Stimulated activated CD8-positive, alpha-beta memory T cell treated with anti-CD3 and anti-CD28 coated beads, Interleukin-7, amount 100 ng/mL, for 1 hour (primary cell): ENCODE results near the gene ALDH18A1.
"Not testable (repeated sequence)": the region's sequence is repeated elsewhere in the genome, so short reads cannot be mapped to it uniquely, and the experiment has no call there.

Experiments
- DNase-seq, 2 donors: peaks; one replicate each; pipeline ENCODE4 v3.0.0-alpha.2; 2020; ENCODE audit warnings: low read depth in 2 of 2

Gene ALDH18A1

DNA sequence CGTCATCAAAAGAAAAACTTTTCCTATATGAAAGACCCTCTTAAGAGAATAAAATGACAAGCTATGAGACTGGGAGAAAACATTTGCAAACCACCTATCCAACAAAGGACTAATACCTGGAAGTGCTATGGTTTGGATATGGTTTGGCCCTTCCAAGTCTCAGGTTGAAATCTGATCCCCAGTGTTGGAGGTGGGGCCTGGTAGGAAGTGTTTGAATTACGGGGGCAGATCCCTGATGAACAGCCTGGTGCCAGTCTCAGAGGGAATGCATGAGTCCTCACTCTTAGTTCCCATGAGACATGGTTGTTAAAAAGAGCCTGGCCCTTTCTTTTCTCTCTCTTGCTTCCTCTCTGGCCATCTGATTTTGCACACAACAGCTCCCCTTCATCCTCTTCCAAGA lies 6.3 kb downstream of the ALDH18A1 start:
- no peak for DNase-seq

GRCh38 chr10:95648138-95648537 lies 8.4 kb downstream of the ALDH18A1 start:
- DNase-seq = no peak

DNA sequence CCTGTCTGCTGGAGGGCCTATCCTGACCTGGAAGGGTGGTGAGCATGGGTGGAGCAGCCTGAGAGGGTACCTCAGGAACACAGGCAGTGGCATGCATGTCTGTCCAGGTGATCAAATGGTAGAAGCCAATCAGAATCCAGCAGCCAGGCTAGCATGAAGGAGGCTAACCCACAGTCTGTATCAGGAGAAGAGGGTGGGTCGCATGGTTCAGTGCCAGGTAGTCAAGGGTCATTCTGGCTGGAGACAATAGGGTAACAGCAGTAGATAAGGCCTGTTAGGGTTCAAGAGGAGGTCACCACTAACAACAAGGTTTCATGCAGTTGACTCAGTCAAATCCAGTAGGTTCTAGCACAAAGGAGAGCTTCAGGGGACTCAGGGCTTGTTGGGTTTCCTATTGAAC lies 10.4 kb downstream of the ALDH18A1 start:
- no peak for DNase-seq

GRCh38 chr10:95644901-95645300 lies 11.6 kb downstream of the ALDH18A1 start:
- DNase-seq = no peak

GRCh38 chr10:95640891-95641315 lies 15.6 kb downstream of the ALDH18A1 start:
- DNase-seq = no peak

DNA sequence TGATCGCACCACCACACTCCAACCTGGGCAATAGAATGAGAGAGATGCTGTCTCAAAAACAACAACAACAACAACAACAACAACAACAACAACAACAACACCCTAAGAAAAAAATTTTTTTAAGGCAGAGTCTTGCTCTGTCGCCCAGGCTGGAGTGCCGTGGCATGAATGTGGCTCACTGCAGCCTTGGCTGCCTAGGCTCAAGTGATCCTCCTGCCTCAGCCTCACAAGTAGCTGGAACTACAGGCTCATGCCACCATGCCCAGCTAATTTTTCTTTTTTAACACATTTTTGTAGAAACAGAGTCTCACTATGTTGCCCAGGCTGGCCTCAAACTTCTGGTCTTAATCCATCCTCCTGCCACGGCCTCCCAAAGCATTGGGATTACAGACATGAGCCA lies 18.6 kb downstream of the ALDH18A1 start:
- no peak for DNase-seq

DNA sequence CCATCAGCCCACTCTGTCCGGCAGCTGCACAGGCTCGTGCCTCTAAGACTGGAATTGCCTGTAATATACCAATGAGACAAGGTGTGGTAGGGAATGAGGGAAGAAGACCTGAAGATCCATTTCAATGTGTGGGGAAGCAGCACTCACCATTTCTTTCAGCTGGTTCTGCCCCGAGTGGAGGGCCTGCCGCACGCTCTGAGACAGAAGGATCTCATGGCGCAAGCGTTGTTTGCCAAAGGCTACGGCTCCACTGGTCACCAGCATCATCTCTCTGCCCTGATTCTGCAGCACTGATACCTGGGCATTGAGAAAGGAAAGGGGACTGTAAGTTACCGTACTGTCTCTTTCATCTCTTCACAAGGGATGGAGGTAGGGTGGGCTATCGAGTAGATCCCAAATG lies 19.4 kb downstream of the ALDH18A1 start:
- DNase-seq = no peak

DNA sequence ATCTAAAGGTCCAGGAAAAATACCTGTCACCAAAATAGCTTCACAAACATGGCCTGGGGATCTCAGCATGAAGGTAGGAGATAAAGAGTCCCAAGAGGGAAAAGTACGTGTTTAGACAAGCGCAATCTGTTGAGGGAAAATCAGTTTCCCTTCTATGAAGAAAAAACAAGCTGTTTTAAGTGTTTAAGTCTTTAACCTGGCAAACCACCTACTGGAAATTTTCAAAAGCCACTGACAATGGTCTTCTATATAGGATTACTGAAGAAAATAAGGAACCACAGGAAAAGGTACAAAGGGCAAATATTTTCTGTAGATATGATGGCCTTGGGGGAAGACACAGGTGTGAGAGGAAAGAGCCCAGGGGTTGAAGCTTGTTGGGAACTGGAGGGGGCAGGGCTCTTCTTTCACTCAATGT lies 21.2 kb downstream of the ALDH18A1 start:
- no peak for DNase-seq

- no peak for DNase-seq
Observed at GRCh38 chr10:95628786-95629185, 27.7 kb downstream of the ALDH18A1 start.

GRCh38 chr10:95626500-95626899 lies 30.0 kb downstream of the ALDH18A1 start:
- DNase-seq = no peak

GRCh38 chr10:95620415-95620814 lies 36.1 kb downstream of the ALDH18A1 start:
- not testable (repeated sequence) for DNase-seq

DNA sequence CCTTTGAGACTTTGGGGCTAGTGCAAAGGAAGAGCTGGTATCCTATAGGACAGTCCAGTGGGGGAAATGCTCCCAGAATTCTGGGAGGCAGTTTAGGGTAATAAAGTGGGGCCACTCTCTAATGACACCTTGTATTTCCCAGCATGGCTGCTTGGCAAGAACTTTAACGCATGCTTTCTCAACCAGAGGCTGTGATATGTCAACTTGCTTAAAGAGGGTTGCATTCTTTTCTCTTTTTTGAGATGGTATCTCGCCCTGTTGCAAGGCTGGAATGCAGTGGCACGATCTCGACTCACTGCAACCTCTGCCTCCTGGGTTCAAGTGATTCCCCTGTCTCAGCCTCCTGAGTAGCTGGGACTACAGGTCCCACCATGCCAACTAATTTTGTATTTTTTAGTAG lies 38.4 kb downstream of the ALDH18A1 start:
- no peak for DNase-seq

- no peak for DNase-seq
Observed at GRCh38 chr10:95616446-95616845, 40.1 kb downstream of the ALDH18A1 start.

DNA sequence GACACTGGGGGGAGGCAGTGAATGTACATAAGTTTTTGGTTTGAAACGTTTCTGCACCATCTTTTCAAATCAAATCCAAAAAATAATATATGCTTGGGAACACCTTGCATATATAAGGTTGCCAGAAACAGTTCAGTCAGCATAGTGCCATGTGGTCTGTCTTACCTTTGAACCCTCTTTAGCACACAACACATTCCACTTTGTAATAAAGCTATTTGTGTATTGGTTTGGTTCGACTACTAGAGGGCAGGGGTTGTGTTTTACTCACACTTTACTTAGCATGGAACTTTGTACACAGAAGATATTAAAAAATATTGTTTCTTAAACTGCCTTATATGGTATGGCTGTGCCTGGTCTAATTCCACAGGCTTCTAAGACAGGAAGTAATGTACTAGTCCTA lies 43.2 kb downstream of the ALDH18A1 start:
- no peak for DNase-seq

DNA sequence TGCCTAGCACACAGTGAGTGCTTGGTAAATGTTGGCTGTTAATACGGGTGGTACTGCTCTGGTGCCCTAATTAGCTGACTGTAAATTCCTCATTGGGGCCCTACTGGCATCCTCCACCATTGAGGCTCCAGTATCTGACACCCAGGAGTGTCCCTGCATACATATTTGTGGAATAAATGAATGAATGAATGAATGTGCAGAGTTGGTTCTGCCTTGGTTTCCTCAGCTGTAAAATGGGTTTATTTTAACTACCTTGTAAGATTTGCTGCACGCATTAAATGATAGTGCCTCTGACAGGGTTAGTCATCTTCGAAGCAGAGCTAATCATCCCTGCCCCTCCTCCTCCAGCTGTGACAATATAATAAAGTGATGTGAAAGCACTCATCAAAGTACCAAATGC lies 45.8 kb downstream of the ALDH18A1 start:
- DNase-seq = no peak

DNA sequence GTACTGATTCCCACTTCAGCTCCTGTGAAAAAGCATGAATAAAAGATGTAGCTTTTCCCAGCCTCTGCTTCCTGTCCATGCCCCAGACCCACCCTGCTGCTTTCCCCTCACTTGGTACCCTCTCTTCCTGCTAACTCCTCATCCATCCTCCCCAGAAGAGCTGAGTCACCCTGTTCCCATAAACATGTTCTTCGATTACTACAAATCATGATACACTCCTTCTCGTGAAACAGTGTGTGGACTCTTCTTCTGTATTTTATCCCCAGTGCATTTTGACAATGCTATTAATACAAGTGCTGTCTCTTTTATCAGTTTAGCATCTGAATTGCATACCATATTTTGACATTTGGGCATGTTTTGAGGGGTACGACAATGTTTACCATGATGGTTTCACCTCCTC lies 49.6 kb downstream of the ALDH18A1 start:
- no peak for DNase-seq

DNA sequence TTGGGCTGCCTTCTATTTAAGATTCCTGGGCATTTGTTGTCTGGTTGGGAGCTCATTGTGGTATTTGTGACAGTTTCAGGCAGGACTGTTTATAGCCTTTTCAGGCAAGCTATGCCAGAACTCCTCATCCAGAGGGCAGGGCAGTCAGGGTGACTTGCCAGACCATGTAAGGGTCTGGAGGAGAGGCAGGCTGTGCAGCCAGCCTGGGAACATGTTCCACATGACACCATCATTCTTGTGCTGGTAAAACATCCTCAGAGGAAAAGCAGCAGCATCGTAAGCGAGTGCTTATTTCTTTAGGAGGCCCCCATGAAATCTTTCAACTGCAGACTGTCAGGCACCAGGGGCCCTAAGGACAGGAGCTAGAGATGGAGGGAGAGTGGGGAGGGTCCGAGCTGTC lies 51.3 kb downstream of the ALDH18A1 start:
- no peak for DNase-seq

GRCh38 chr10:95604630-95605029 lies 51.9 kb downstream of the ALDH18A1 start:
- no peak for DNase-seq

GRCh38 chr10:95602382-95602781 lies 54.1 kb downstream of the ALDH18A1 start:
- no peak for DNase-seq

DNA sequence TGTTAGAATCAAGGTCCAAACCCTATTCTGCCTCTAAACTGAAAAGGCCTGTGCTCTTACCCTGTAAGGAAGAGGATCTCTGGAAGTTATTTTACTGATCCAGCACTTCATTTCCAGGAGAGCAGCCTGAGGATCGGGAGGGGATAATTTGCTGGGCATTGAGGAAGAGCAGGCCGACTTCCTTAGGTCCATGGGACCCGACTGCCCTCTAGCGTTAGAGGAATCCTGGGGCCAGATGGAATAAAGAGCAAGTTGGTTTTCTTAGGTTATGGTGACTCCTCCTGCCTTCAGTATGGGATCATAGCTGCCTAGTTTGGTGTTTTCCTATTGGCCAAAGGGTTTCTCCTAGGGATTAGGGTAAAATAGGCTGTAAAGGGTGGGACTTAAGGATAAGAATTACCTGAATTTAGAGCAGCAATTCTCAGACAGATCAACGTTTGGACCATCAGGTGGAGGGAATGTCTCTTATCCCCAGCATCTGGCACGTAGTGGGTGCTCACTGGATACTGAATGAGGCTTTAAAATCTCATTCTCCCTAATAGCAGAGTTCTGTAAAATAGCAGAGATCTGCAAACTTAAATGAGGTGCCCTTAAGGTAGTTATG lies 55.3 kb downstream of the ALDH18A1 start:
- peak in 1 of 2 donors; percentile 14 for DNase-seq

- no peak for DNase-seq
Observed at GRCh38 chr10:95600158-95600557, 56.4 kb downstream of the ALDH18A1 start.

DNA sequence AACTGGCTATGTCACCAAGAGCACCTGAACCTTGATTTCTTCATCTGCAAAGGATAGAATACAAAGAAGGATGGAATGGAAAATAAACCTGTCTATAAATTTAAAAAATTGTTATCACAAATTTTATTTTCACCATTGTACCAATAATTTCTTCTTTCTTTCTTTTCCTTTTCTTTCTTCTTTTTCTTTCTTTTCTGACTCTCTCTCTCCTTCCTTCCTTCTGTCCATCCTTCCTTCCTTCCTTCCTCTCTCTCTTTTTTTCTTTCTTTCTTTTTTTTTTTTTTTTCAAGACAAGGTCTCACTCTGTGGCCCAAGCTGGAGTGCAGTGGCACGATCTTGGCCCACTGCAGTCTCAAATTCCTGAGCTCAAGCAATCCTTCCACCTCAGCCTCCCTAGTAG lies 58.7 kb downstream of the ALDH18A1 start:
- no peak for DNase-seq

GRCh38 chr10:95588025-95588424 lies 68.5 kb downstream of the ALDH18A1 start:
- DNase-seq = no peak

DNA sequence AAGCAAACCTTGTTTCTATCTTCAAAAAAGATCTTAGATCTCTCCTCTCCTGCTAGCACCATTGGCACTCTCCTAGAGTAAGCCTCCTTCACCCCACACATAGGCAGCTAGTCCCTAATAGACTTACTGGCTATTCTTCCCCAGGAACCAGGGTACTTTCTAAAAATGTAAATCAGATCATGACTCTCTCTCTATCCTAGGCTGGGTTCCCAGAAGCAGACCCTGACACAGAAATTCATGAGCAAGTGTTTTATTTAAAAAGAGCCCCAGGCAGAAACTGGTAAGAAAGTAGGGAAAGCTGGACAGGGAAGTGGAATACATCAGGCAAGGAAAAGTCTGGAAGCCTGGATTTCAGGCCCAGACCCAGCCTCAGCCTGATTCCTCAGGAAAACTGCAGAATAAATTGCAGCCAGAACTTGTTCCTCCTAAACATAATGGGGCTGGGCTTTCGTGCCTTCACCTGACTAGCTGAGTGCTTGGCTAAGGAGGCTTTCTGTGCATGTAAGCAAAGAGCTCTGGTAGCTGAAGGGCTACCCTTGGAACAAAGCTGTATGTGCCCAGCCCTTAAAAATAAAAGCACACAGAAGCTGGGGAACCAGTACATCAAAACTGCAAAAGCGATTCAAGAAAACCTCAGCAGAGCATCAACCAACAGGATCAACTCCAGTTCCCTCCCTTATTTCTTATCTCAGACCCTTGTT lies 76.5 kb downstream of the ALDH18A1 start:
- DNase-seq = no peak
